Astrocyte (in vitro differentiated cells and primary cell): ENCODE results near the gene HOXD11.

Source experiments
- CTCF ChIP-seq: IDR thresholded peaks from 2 replicates; pipeline ENCODE4 v1.5.1; 2011; ENCODE audit warnings: low read depth, mild to moderate bottlenecking, inconsistent platforms, low read length, moderate library complexity; ENCODE audit not compliant: insufficient read depth
- EZH2 ChIP-seq: IDR thresholded peaks from 2 replicates; pipeline ENCODE4 v1.6.1; 2012; ENCODE audit warnings: mild to moderate bottlenecking, low read length, inconsistent platforms; ENCODE audit not compliant: insufficient read depth

- TF ChIP-seq CTCF (peak; percentile 34), EZH2 (peak; percentile 34)
These were observed 21.0 kb upstream of the HOXD11 start for GRCh38 chr2:176085861-176086771.
